GM19238 (cell line): ENCODE results near the gene CACNA1C.
"Not testable (repeated sequence)": the region's sequence is repeated elsewhere in the genome, so short reads cannot be mapped to it uniquely, and the experiment has no call there.

Source experiments
- DNase-seq: peaks from one replicate; pipeline ENCODE4 v3.0.0; 2011; ENCODE audit warnings: low spot score; ENCODE audit not compliant: insufficient read length

Gene CACNA1C

GRCh38 chr12:2698566-2698965, 645.8 kb downstream of the CACNA1C start:
- DNase-seq, result no peak

GRCh38 chr12:2710701-2711100, 657.9 kb downstream of the CACNA1C start:
- DNase-seq, result no peak

- DNase-seq, result no peak
Observed at GRCh38 chr12:2719392-2719791, 666.6 kb downstream of the CACNA1C start.

- no peak for DNase-seq
Observed at GRCh38 chr12:2722806-2723205, 670.0 kb downstream of the CACNA1C start.

GRCh38 chr12:2732290-2732689, 679.5 kb downstream of the CACNA1C start:
- no peak for DNase-seq

GRCh38 chr12:2733493-2734355, 680.9 kb downstream of the CACNA1C start:
- DNase-seq, result no peak

GRCh38 chr12:2735432-2735831, 682.6 kb downstream of the CACNA1C start:
- DNase-seq, result no peak

- no peak for DNase-seq
Observed at GRCh38 chr12:2737656-2738241, 685.0 kb downstream of the CACNA1C start.

- DNase-seq, result no peak
Observed at GRCh38 chr12:2739069-2739468, 686.3 kb downstream of the CACNA1C start.

- DNase-seq, result no peak
Observed at GRCh38 chr12:2739832-2740641, 687.2 kb downstream of the CACNA1C start.

GRCh38 chr12:2742037-2742436, 689.2 kb downstream of the CACNA1C start:
- not testable (repeated sequence) for DNase-seq

GRCh38 chr12:2743478-2743877, 690.7 kb downstream of the CACNA1C start:
- no peak for DNase-seq

GRCh38 chr12:2745655-2746054, 692.9 kb downstream of the CACNA1C start:
- DNase-seq, result no peak
